Camera-type eye (tissue), 1 donor: Measurements from ENCODE around the gene KLF12. TPM values are rescaled to one million over a fixed set of nuclear protein-coding genes. Genes with fewer than 3 reads are reported as not detected.

Source experiments
- total RNA-seq: library from RNA; depleted of rRNA; stranded (reverse); fragments of >200 nt; gene quantifications from one replicate; pipeline ENCODE4 v1.2.3, GENCODE V29; 2014

Gene KLF12
- 72.4 TPM for total RNA-seq

DNA sequence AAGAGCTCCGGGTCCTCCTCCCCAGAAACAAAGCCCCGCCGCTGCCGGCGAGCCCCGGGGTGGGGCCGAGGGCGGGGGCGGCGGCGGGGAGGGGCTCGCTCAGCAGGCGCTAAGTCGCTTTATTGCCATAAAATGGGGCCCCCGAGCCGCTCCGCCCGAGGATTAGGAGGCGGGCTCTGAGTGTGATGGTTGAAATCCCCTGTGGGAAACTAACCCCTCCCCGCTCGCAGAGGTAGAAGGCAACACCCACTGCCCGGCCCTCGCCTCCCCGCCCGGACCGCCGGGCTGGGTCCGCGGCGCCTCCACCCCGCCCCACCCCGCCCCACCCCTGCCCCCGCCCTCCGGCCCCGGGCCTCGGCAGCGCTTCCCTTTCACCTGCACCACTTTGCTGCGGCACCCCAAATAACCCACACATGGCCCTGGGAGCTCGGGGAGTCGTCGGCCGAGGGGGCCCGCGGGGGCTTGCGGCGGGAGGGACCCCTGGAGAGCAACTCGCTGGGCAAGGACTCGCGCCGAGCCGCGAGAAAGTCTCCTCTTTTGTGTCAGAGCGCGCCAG is at the start of gene KLF12:
TSS of gene KLF12 (minus strand) at position 184 of the 556 bp plus-strand sequence.

